ENCODE data around the gene COG8.
"Not testable (repeated sequence)": the region's sequence is repeated elsewhere in the genome, so short reads cannot be mapped to it uniquely, and the experiment has no call there.

The COG8 gene

DNA sequence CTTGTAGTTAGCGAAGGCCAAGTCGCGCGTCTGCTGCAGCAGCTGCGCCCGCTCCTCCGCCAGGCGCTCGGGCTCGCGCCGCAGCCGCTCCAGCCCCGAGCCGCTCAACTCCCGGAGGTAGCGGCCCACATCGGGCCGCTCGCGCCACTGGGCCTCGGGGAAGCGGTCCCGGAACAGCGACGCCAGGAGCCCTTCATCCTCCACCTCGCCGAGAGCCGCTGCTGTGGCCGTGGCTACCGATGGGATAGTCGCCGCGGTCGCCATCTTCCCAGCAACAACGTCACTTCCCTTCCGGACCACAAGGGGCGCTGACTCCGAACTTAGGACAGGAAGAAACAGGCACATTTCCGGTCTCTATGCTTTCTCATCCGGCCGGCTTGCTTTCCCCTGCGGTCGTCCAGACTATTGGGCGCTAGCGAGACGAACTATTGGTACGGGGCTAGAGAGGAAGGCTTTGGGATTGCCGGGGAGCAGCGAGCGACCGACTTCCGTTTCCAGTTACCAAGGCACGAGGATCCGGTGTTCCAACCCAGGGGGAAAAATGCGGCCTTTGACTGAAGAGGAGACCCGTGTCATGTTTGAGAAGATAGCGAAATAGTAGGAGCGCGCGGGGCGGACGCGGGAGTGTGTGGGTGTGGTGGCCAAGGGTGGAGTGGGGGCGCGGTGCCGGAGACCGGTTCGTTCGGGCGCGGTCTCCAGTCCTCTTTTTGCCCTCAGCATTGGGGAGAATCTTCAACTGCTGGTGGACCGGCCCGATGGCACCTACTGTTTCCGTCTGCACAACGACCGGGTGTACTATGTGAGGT is at the start of gene COG8, which contains the start of gene NIP7:
Gene COG8, minus strand, starts transcription at position 276 of the 806 bp plus-strand sequence. Its CDS starts 12 bp downstream, at position 264.
Gene NIP7, plus strand, starts transcription at position 484 of the 806 bp plus-strand sequence. Its CDS starts 58 bp downstream, at position 542.
- DNase-seq: peak; percentile 96

- DNase-seq: no peak
These were observed 47.2 kb upstream of the COG8 start for GRCh38 chr16:69386596-69386995.

DNA sequence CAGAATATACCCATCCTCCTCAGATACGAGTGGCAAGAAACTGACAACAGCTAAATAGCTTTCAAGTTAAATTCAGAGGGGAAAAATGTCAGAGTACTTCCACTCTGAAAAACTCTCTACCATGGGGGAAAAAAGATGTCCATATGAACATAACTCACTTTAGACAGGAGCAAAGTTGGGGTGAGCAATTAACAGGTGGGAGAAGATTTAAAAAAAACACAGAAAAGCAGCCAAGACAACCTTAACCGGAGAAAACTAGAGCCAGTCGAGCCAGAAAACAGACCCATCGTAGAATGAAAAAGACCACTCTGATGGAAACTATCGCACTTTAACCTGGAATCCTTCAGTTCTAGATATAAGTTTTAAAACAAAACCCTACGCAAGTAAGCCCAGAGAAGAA is 45.6 kb upstream of the COG8 start:
- no peak for DNase-seq

GRCh38 chr16:69382421-69382820 is 43.1 kb upstream of the COG8 start:
- no peak for DNase-seq

- no peak for DNase-seq
These were observed 41.9 kb upstream of the COG8 start for GRCh38 chr16:69381231-69381630.

DNA sequence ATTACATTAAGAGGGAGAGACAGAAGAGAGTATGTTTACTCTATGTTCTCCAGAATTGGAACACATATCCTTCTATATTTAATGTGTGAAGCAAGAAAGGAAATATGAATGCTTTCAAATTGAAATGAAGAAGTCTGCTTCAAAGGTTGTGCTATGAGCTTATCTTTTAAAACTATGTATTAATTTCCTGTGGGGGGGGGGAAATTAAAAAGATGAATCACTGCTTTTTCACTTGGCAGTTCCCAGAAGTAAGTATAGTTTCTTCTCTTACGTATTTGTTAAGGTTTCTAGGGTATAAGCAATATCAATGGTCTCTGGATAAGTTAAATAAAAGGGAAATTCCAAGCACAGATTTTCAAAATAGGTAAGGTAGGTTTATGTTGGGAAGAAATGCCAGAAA is 39.4 kb upstream of the COG8 start:
- DNase-seq: no peak

- DNase-seq: no peak
These were observed 38.7 kb upstream of the COG8 start for GRCh38 chr16:69378036-69378435.

- DNase-seq: no peak
These were observed 37.2 kb upstream of the COG8 start for GRCh38 chr16:69376393-69377059.

DNA sequence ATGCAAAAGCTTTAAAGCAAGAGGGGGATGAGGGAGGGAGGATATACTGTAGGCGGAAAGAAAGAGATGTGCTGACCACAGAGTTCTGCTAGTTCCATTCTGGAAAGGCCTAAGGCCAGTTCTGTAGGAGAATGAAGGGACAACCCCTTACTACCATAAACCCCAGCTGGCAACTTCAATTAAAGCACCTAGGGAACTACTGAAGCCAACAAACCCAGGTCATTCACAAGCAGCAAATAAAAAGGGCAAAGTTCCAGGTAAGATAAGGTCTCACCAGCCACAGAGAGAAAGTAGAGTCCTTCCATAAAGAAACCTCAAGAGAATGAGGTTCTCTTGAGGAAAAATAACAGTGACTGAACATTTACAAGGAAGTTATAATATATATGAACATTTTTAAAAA is 33.7 kb upstream of the COG8 start:
- DNase-seq: no peak

GRCh38 chr16:69371564-69371963 is 32.2 kb upstream of the COG8 start:
- no peak for DNase-seq

DNA sequence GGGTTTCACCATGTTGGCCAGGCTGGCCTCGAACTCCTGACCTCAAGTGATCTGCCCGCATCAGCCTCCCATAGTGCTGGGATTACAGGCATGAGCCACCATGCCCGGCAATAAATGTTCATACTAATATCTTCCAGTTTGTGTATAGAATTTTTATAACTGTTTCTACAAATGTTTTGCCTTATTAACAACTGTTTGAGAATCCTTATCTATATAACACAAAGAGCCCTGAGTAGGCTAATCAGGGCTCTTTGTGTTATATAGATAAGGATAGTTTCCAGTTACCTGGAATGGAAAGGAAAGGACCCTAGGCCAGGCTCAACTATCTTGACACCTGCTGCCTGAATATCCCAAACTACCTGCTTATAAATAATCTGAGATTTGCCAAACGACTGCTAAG is 29.5 kb upstream of the COG8 start:
- DNase-seq: peak; percentile 51

GRCh38 chr16:69367980-69368379 is 28.6 kb upstream of the COG8 start:
- DNase-seq: no peak

- no peak for DNase-seq
These were observed 27.1 kb upstream of the COG8 start for GRCh38 chr16:69366431-69366830.

GRCh38 chr16:69365901-69366300 is 26.5 kb upstream of the COG8 start:
- DNase-seq: no peak

DNA sequence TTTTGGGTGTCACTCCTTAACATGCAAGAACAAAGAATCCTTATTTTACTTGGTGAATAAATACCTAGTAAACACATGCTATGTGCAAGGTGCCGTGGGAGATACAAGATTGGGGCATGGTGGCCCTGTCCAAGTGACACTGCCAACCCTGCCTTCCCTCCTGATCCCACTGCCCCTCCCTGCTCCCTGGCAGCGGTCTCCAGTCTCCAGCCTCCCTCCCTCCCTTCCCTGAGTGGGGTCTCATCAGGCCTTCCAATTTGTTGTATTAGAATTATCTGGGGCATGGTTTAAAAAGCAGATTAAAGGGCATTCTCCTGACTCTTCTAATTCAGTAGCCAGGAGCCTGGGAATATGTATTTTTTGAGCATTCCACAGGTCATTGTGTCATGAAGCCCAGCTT is 24.7 kb upstream of the COG8 start:
- no peak for DNase-seq

DNA sequence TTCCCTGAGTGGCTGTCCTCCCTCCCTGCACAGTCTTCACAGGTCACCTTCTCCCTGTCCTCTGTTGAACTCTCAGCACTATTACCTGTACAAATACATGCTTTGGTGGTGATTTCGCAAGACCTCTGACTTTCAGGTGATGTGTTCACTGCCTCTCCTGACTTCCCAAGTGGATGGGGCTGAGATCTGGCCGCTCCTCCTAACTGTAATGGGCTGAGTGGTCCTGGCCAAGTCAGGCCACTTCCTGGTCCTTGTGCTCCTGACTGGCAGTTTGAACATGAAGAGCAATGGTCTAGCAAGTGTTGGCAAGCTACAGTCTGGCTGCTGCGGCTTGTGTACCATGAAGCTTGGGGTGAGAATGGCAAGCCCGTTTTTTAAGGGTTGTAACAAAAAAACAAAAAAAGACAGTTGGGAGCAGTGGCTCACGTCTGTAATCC is 23.9 kb upstream of the COG8 start:
- no peak for DNase-seq

GRCh38 chr16:69360070-69360469 is 20.7 kb upstream of the COG8 start:
- not testable (repeated sequence) for DNase-seq

DNA sequence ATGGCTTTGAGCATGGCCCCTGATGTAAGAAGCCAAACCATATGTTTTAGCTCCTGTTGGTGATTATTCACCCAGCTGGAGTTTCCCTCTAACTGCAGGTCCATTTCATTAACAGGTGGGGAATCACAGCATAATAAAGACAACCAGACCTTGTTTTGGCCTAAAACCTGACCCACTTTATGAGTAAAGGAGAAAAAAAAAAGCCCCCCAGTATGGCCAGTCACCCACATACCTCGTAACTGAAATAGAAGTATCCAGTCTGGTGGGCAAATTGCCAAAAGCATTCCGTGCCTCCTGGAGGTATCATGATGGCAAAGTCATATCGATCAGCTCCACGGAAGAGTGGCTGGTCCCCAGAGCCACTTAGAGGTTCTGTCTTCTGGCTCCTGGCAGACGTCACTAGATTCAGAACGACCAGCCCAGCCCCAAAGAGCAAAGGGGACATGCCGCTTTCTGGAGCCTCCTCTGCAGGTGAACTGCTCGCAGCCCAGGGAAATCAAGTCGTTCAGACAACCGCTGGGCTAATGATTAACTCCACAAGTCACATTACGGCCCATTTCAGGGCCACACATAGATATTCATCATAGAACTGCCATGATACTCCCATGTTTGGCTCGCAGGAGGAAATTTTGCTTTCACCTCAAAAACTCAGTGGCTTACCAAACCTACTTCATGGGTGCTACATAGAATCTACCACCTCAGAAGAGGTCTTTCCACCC is 12.1 kb upstream of the COG8 start, which contains the start of gene TMED6:
Gene TMED6, minus strand, starts transcription at position 478 of the 719 bp plus-strand sequence. Its CDS starts 33 bp downstream, at position 445.
- no peak for DNase-seq

GRCh38 chr16:69350536-69351133 is 11.3 kb upstream of the COG8 start:
- DNase-seq: no peak

DNA sequence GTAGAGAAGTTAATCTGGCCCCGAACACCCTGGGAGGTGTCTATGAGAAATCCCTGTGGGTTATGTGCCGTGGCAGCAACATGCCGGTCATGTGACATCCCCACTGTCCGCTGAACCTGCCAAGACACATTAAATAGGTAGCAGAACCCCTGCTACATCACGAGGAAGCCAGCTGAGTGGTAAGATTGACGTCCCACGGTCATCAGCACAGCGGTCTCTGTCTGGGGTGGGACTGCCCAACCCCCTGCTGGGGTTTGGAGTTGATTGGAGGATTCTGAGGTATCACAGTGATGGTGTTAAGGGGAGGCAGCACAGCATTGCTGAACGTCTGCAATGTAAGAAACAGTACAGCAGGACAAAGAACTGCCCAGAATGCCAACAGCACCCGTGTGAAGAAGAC is 10.2 kb upstream of the COG8 start:
- no peak for DNase-seq

DNA sequence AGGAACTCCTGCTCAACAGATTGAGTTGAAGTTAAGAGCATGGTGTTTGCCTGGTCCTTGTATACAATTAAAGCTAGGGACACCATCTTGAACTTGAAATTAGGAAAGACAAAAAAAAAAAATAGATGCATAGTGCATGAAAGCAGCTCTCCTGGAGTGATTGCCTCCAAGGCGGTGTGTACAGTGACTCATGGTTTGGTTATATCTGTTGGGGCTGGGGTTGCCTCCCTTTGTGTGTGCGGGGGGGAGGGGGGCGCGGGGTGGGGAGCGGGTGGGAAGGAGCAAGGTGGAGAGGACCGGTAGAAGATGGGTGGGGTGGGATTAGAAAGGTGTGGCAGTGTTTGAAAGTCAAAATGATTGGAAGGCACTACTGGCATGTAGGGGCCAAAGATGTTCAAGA is 8.9 kb upstream of the COG8 start:
- DNase-seq: no peak

- DNase-seq: no peak
These were observed 7.3 kb upstream of the COG8 start for GRCh38 chr16:69346683-69347082.

GRCh38 chr16:69345923-69346322 is 6.6 kb upstream of the COG8 start:
- DNase-seq: no peak

All from NCI-H146 (cell line).